ENCODE data around the gene AP3B2. TPM values are rescaled to one million over a fixed set of nuclear protein-coding genes. Genes with fewer than 3 reads are reported as not detected.

AP3B2 gene
- total RNA-seq, 1 donor, result 0.43 TPM

- H3K4me3 ChIP-seq (ENCODE audit: low read depth, low read length), result no peak overlapping the region
- TF ChIP-seq CTCF (IDR thresholded peaks at IDR 0.05; ENCODE audit: insufficient read depth, low read depth, low read length), result no peak
- no peak for DNase-seq (ENCODE audit: low read depth)
Measured at GRCh38 chr15:82613747-82614146, 95.9 kb downstream of the AP3B2 start.

- no peak for DNase-seq (ENCODE audit: low read depth)
- no peak overlapping the region for H3K4me3 ChIP-seq (ENCODE audit: low read depth, low read length)
- TF ChIP-seq CTCF (IDR thresholded peaks at IDR 0.05; ENCODE audit: insufficient read depth, low read depth, low read length), result no peak
Measured at GRCh38 chr15:82611348-82611747, 98.3 kb downstream of the AP3B2 start.

Other genes with a start within 250 kb of the AP3B2 start
- gene RPS17, start 169.4 kb downstream of the AP3B2 start, total RNA-seq, result 1,123 and 1,371 TPM in 2 replicates
- 3.9 and 7.1 TPM in 2 replicates for gene CPEB1, start 62.5 kb downstream of the AP3B2 start, total RNA-seq
- not detected in 2 replicates for gene FSD2, start 96.2 kb upstream of the AP3B2 start, total RNA-seq
- gene WHAMM, start 99.8 kb upstream of the AP3B2 start, total RNA-seq, result 5.8 and 7.8 TPM in 2 replicates
- gene HOMER2, start 242.8 kb upstream of the AP3B2 start, total RNA-seq, result 1.3 TPM in 2 replicates